Smooth muscle cell (in vitro differentiated cells): Measurements from ENCODE around the gene SLAIN1. TPM values are rescaled to one million over a fixed set of nuclear protein-coding genes. Genes with fewer than 3 reads are reported as not detected.
"Not testable (repeated sequence)": the region's sequence is repeated elsewhere in the genome, so short reads cannot be mapped to it uniquely, and the experiment has no call there.

Experiments used
- DNase-seq: peaks from one replicate; lab custom pipeline; 2025; ENCODE audit not compliant: unreplicated experiment; lab: John Stamatoyannopoulos, UW
- H2AFZ ChIP-seq: fragments of 200-600 bp; sonication (generic); 2 replicates; pipeline ENCODE4 v1.6.0; 2016; ENCODE audit warnings: antibody characterized with exemption, low read depth, mild to moderate bottlenecking
- H3F3A ChIP-seq: fragments of 200-600 bp; sonication (generic); 2 replicates; pipeline ENCODE4 v1.6.0; 2017; ENCODE audit warnings: antibody characterized with exemption, low read depth
- H3K27ac ChIP-seq: fragments of 200-600 bp; sonication (generic); 2 replicates; pipeline ENCODE4 v1.5.1; 2016; ENCODE audit warnings: low read depth, mild to moderate bottlenecking
- H3K27me3 ChIP-seq: fragments of 200-600 bp; sonication (generic); 2 replicates; pipeline ENCODE4 v1.6.1; 2016; ENCODE audit warnings: low read depth, mild to moderate bottlenecking
- H3K36me3 ChIP-seq: fragments of 200-600 bp; sonication (generic); 2 replicates; pipeline ENCODE4 v1.5.1; 2016; ENCODE audit warnings: low read depth
- H3K4me1 ChIP-seq: fragments of 200-600 bp; sonication (generic); 2 replicates; pipeline ENCODE4 v1.5.1; 2016; ENCODE audit warnings: low read depth
- H3K4me2 ChIP-seq: fragments of 200-600 bp; sonication (generic); 2 replicates; pipeline ENCODE4 v1.6.0; 2016; ENCODE audit warnings: mild to moderate bottlenecking
- H3K4me3 ChIP-seq: fragments of 200-600 bp; sonication (generic); 2 replicates; pipeline ENCODE4 v1.5.1; 2016; ENCODE audit warnings: mild to moderate bottlenecking
- H3K79me2 ChIP-seq: fragments of 200-600 bp; sonication (generic); 2 replicates; pipeline ENCODE4 v1.6.0; 2016; ENCODE audit warnings: low read depth, mild to moderate bottlenecking
- H3K9ac ChIP-seq: fragments of 200-600 bp; sonication (generic); 2 replicates; pipeline ENCODE4 v1.6.0; 2016; ENCODE audit warnings: low read depth
- H3K9me3 ChIP-seq: fragments of 200-600 bp; sonication (generic); replicated peaks from 2 replicates; pipeline ENCODE4 v1.5.1; 2016; ENCODE audit warnings: low read depth
- H4K20me1 ChIP-seq: fragments of 200-600 bp; sonication (generic); 2 replicates; pipeline ENCODE4 v1.6.0; 2016; ENCODE audit warnings: low read depth
- CTCF ChIP-seq: fragments of 200-600 bp; sonication (generic); IDR thresholded peaks from 2 replicates; pipeline ENCODE4 v1.5.1; 2017; ENCODE audit warnings: borderline replicate concordance, mild to moderate bottlenecking, antibody characterized with exemption; ENCODE audit not compliant: insufficient read depth, poor library complexity, severe bottlenecking
- WGBS: methylation state at CpG from one replicate; pipeline ENCODE4 v1.1.7; 2016; ENCODE audit warnings: low lambda C conversion rate; 5-methylcytosine and 5-hydroxymethylcytosine counted together
- polyA plus RNA-seq: library from polyadenylated mRNA; unstranded; fragments of >200 nt; fragmentation: Nextera tagmentation; extraction: Ambion mirVana; gene quantifications from 2 replicates; pipeline ENCODE4 v1.2.1, GENCODE V29; 2016
- total RNA-seq: library from RNA; depleted of rRNA; stranded (reverse); fragments of >200 nt; gene quantifications from 2 replicates; pipeline ENCODE4 v1.2.3, GENCODE V29; 2014

SLAIN1 gene
- total RNA-seq, result 0.18 and 0.81 TPM in 2 replicates
- polyA plus RNA-seq, result 1.3 TPM in 1 of 2 replicates, not detected in the other

GRCh38 chr13:77697217-77698103 is at the start of gene SLAIN1:
Gene SLAIN1, plus strand, starts transcription at chr13:77697687. Its CDS starts 227 bp downstream, at chr13:77697914.
- Histone ChIP-seq H3K4me3 (peak within 1 kb of the TSS; percentile 68), H4K20me1 (no peaks in the 10 kb centered on the region), H3K9me3 (no peaks in the 10 kb centered on the region), H3K27ac (no peak within 1 kb of the TSS), H3K27me3 (peaks cover 72% of the 10 kb centered on the region), H3K36me3 (no peaks in the 10 kb centered on the region), H3F3A (no peaks in the 10 kb centered on the region), H3K9ac (no peak within 1 kb of the TSS), H3K4me1 (peaks cover 24% of the 10 kb centered on the region), H2AFZ (peak within 1 kb of the TSS; percentile 76), H3K4me2 (peak within 1 kb of the TSS; percentile 96), H3K79me2 (no peaks in the 10 kb centered on the region)
- no peak for DNase-seq
- TF ChIP-seq CTCF, result no peak
- under 1% methylated on average over 61 of the region's 86 CpGs for WGBS

GRCh38 chr13:77650409-77650808 is 47.1 kb upstream of the SLAIN1 start:
- Histone ChIP-seq H3K36me3 (no peaks in the 10 kb centered on the region), H3K4me1 (no peaks in the 10 kb centered on the region), H2AFZ (no peak overlapping the region), H3K4me3 (no peak overlapping the region), H3K9ac (no peak overlapping the region), H4K20me1 (no peaks in the 10 kb centered on the region), H3K27me3 (no peaks in the 10 kb centered on the region), H3K79me2 (no peaks in the 10 kb centered on the region), H3K4me2 (no peak overlapping the region), H3F3A (no peaks in the 10 kb centered on the region), H3K27ac (no peak overlapping the region), H3K9me3 (no peaks in the 10 kb centered on the region)
- no peak for TF ChIP-seq CTCF
- DNase-seq, result no peak

GRCh38 chr13:77653301-77653700 is 44.2 kb upstream of the SLAIN1 start:
- Histone ChIP-seq H3K27me3 (no peaks in the 10 kb centered on the region), H3K79me2 (no peaks in the 10 kb centered on the region), H2AFZ (no peak overlapping the region), H3K4me3 (no peak overlapping the region), H3K9me3 (no peaks in the 10 kb centered on the region), H3K4me1 (no peaks in the 10 kb centered on the region), H3K36me3 (no peaks in the 10 kb centered on the region), H3K9ac (no peak overlapping the region), H3K4me2 (no peak overlapping the region), H3F3A (no peaks in the 10 kb centered on the region), H3K27ac (no peak overlapping the region), H4K20me1 (no peaks in the 10 kb centered on the region)
- WGBS, result 83% methylated on average over 2 of the region's 2 CpGs
- no peak for DNase-seq
- TF ChIP-seq CTCF, result no peak

- not testable (repeated sequence) for H3K4me1 ChIP-seq, H3K9me3 ChIP-seq, H2AFZ ChIP-seq, DNase-seq, H4K20me1 ChIP-seq, H3K9ac ChIP-seq, H3K27me3 ChIP-seq, H3K79me2 ChIP-seq, H3K4me2 ChIP-seq, H3K4me3 ChIP-seq, H3K27ac ChIP-seq, H3K36me3 ChIP-seq, H3F3A ChIP-seq
- 92% methylated on average over 19 of the region's 23 CpGs for WGBS
Measured at GRCh38 chr13:77660016-77660415, 37.5 kb upstream of the SLAIN1 start.
